PC-9 (cell line): ENCODE measurements around the gene HCFC1R1. TPM values are rescaled to one million over a fixed set of nuclear protein-coding genes. Genes with fewer than 3 reads are reported as not detected.

ENCODE experiments used
- BruUV-seq: library from RNA; stranded (reverse); fragments of 400-500 nt; replicated peaks from 2 replicates; lab custom pipeline; 2021; lab: Mats Ljungman, UMichigan
- CTCF ChIA-PET: fragments of 300-600 bp; sonication (Branson Sonifier 250); formaldehyde crosslinking; loops from one replicate; lab custom pipeline; 2022; ENCODE audit warnings: antibody characterized with exemption; lab: Charles Lee
- POLR2A ChIA-PET: fragments of 300-600 bp; sonication (Branson Sonifier 250); formaldehyde crosslinking; loops from one replicate; lab custom pipeline; 2022; ENCODE audit warnings: antibody characterized with exemption; ENCODE audit not compliant: unreplicated experiment; lab: Charles Lee
- DNase-seq, 2 experiments: peaks; one replicate each; pipeline versions ENCODE4 v3.0.0 to v3.0.0-alpha.2; 2015 to 2022; ENCODE audit warnings: mixed read lengths in 1 of 2
- H2AFZ ChIP-seq: fragments of 200-600 bp; sonication (generic); 2 replicates; pipeline ENCODE4 v1.8.1; 2017; ENCODE audit warnings: antibody characterized with exemption
- H3F3A ChIP-seq: fragments of 200-600 bp; sonication (generic); 2 replicates; pipeline ENCODE4 v1.8.1; 2017; ENCODE audit warnings: antibody characterized with exemption, mild to moderate bottlenecking, low read depth; ENCODE audit not compliant: insufficient read depth
- H3K27ac ChIP-seq: fragments of 200-600 bp; sonication (generic); 2 replicates; pipeline ENCODE4 v1.6.1; 2016; ENCODE audit warnings: mixed run types
- H3K27me3 ChIP-seq: fragments of 200-600 bp; sonication (generic); 2 replicates; pipeline ENCODE4 v1.6.1; 2016; ENCODE audit warnings: low read depth, mixed run types; ENCODE audit not compliant: insufficient read depth
- H3K36me3 ChIP-seq: fragments of 200-600 bp; sonication (generic); 2 replicates; pipeline ENCODE4 v1.6.1; 2016; ENCODE audit warnings: low read depth, mixed run types
- H3K4me1 ChIP-seq: fragments of 200-600 bp; sonication (generic); replicated peaks from 2 replicates; pipeline ENCODE4 v1.6.1; 2016; ENCODE audit warnings: mixed run types; ENCODE audit not compliant: insufficient read depth
- H3K4me2 ChIP-seq: fragments of 200-600 bp; sonication (generic); 2 replicates; pipeline ENCODE4 v1.6.1; 2017; ENCODE audit warnings: mixed run types
- H3K4me3 ChIP-seq: fragments of 200-600 bp; sonication (generic); 2 replicates; pipeline ENCODE4 v1.6.1; 2016; ENCODE audit warnings: mixed run types
- H3K79me2 ChIP-seq: fragments of 200-600 bp; sonication (generic); 2 replicates; pipeline ENCODE4 v1.6.1; 2017; ENCODE audit warnings: low read depth, mixed run types
- H3K9me2 ChIP-seq: fragments of 200-600 bp; sonication (generic); 2 replicates; pipeline ENCODE4 v1.8.1; 2017; ENCODE audit warnings: mild to moderate bottlenecking; ENCODE audit not compliant: insufficient read depth
- H3K9me3 ChIP-seq: fragments of 200-600 bp; sonication (generic); 2 replicates; pipeline ENCODE4 v1.8.1; 2016; ENCODE audit warnings: low read depth; ENCODE audit not compliant: insufficient read depth
- H4K20me1 ChIP-seq: fragments of 200-600 bp; sonication (generic); 2 replicates; pipeline ENCODE4 v1.8.1; 2017; ENCODE audit not compliant: insufficient read depth
- EZH2 ChIP-seq: fragments of 200-600 bp; sonication (generic); IDR thresholded peaks from 2 replicates; pipeline ENCODE4 v1.8.0; 2017; ENCODE audit warnings: antibody characterized with exemption, low read depth
- intact Hi-C: fragments of 100-400 bp; cut with micrococcal nuclease; formaldehyde crosslinking; loops from one replicate; pipeline ENCODE4 v1.10.0; 2022; ENCODE audit not compliant: unreplicated experiment
- total RNA-seq: library from RNA; stranded (reverse); gene quantifications from 2 replicates; pipeline ENCODE4 v1.2.3, GENCODE V29; 2021
- TF ChIP-seq, protein P1 (sequence below): fragments of 200-600 bp; sonication (generic); conservative IDR thresholded peaks from 2 replicates; pipeline ENCODE4 v1.6.1; 2017; ENCODE audit warnings: mixed run types, antibody characterized with exemption, mild to moderate bottlenecking, moderate library complexity

Gene HCFC1R1
- total RNA-seq, 1 experiment from 2014 or later: 118 TPM

DNA sequence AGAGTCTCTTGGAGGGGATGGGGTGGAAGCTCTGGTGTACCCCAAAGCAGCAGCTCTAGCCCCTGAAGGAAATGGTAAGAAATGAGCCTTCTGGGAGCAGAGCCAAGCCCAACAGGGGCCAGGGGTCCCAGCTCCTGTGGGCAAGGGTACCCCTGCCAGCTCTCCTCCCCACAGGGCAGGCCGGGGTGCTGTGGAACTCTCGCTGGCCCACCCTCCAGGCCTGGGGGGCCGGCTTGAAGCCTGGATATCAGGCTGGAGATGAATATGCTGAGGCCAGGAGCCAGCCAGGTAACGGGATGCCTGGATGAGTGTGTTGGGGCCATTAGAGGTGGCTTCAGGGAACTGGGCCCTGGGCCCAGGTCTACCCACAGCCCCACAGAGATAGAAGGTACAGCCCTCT is 23.2 kb downstream of the HCFC1R1 start:
- Histone ChIP-seq H3K79me2 (0 out of 2 replicates have a peak, but pooled peaks cover under 1% of the 10 kb centered on the region), H2AFZ (no peak overlapping the region), H3F3A (peaks cover 9% of the 10 kb centered on the region; the same call in 1 of the 2 replicates), H3K9me3 (no peaks in the 10 kb centered on the region), H3K4me2 (no peak overlapping the region), H4K20me1 (no peaks in the 10 kb centered on the region), H3K9me2 (no peaks in the 10 kb centered on the region), H3K4me1 (peaks cover 6% of the 10 kb centered on the region), H3K36me3 (no peaks in the 10 kb centered on the region), H3K27ac (no peak overlapping the region), H3K27me3 (no peaks in the 10 kb centered on the region), H3K4me3 (no peak overlapping the region)
- CTCF ChIA-PET: no interaction called here
- BruUV-seq: no TSS peak
- POLR2A ChIA-PET: no interaction called here
- DNase-seq: no peak
- no peak for TF ChIP-seq EZH2
- TF ChIP-seq, protein P1, sequence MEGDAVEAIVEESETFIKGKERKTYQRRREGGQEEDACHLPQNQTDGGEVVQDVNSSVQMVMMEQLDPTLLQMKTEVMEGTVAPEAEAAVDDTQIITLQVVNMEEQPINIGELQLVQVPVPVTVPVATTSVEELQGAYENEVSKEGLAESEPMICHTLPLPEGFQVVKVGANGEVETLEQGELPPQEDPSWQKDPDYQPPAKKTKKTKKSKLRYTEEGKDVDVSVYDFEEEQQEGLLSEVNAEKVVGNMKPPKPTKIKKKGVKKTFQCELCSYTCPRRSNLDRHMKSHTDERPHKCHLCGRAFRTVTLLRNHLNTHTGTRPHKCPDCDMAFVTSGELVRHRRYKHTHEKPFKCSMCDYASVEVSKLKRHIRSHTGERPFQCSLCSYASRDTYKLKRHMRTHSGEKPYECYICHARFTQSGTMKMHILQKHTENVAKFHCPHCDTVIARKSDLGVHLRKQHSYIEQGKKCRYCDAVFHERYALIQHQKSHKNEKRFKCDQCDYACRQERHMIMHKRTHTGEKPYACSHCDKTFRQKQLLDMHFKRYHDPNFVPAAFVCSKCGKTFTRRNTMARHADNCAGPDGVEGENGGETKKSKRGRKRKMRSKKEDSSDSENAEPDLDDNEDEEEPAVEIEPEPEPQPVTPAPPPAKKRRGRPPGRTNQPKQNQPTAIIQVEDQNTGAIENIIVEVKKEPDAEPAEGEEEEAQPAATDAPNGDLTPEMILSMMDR: no peak
- intact Hi-C loops: no loop called here

DNA sequence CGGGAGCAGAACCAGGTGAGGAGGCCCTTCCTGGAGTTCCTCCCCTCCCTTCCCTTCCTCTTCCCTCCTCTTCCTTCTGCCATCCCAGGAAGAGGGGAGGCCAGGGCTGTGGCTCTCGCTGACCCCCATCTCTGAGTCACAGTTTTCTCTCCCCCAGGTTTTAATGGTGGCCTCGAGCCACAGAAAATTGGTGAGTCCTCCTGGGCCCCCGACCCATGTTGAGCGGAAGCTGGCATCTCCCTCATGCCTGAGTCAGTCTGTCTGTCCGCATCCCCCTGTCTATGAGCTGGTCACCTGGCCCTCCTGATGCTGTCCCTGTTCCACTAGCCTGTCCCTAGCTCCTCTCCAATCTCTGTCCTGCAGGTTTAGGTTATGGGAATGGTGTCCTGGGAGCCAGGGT is 23.8 kb downstream of the HCFC1R1 start:
- H3K4me2 ChIP-seq: no peak overlapping the region
- no peak for DNase-seq
- CTCF ChIA-PET: no interaction called here
- H3K9me3 ChIP-seq: no peaks in the 10 kb centered on the region
- BruUV-seq: no TSS peak
- no peaks in the 10 kb centered on the region for H3K27me3 ChIP-seq
- no peaks in the 10 kb centered on the region for H4K20me1 ChIP-seq
- H3K27ac ChIP-seq: no peak overlapping the region
- H2AFZ ChIP-seq: no peak overlapping the region
- no peaks in the 10 kb centered on the region for H3K79me2 ChIP-seq
- no peak for TF ChIP-seq EZH2
- TF ChIP-seq, protein P1: no peak
- intact Hi-C loops: no loop called here
- POLR2A ChIA-PET: no interaction called here
- no peaks in the 10 kb centered on the region for H3K36me3 ChIP-seq
- peaks cover 6% of the 10 kb centered on the region; the same call in 1 of the 2 replicates for H3K4me1 ChIP-seq
- H3K9me2 ChIP-seq: no peaks in the 10 kb centered on the region
- H3K4me3 ChIP-seq: no peak overlapping the region
- H3F3A ChIP-seq: peaks cover 3% of the 10 kb centered on the region; the same call in 1 of the 2 replicates

DNA sequence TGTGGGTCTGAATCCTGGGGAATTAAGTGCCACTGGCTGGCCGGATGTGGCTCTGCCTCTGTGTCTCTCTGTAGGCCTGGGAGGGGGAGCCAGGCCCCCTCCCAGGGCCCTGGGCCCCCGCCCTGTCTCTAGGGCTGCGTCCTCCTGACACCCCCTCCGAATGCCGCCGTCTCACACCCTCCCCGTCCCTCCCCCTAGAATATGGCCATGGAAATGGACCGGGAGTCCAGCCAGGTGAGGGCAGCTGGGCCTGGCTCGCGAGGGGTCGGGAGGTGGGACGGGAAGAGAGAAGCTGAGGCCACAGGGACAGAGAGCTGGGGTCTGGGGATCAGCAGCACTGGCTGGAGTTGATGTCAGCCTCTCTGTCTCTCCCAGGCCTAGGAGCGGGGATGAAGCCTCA is 27.4 kb downstream of the HCFC1R1 start:
- DNase-seq: no peak
- H3K79me2 ChIP-seq: no peaks in the 10 kb centered on the region
- CTCF ChIA-PET: no interaction called here
- POLR2A ChIA-PET: interaction anchor here (0.7 kb wide), 1 partner anchor 25 kb away, joined by 7 read pairs; no protein-coding TSS in a partner anchor
- H3K4me3 ChIP-seq: no peak overlapping the region
- intact Hi-C loops: no loop called here
- TF ChIP-seq EZH2: no peak
- TF ChIP-seq, protein P1: no peak
- BruUV-seq: no TSS peak
- H3K27ac ChIP-seq: no peak overlapping the region
- no peaks in the 10 kb centered on the region for H3K9me3 ChIP-seq
- no peaks in the 10 kb centered on the region for H3K9me2 ChIP-seq
- no peaks in the 10 kb centered on the region; the same call in 1 of the 2 replicates for H3F3A ChIP-seq
- H2AFZ ChIP-seq: no peak overlapping the region
- H3K36me3 ChIP-seq: no peaks in the 10 kb centered on the region
- H3K27me3 ChIP-seq: no peaks in the 10 kb centered on the region
- H4K20me1 ChIP-seq: no peaks in the 10 kb centered on the region
- peaks cover 15% of the 10 kb centered on the region for H3K4me1 ChIP-seq
- no peak overlapping the region; the same call in 1 of the 2 replicates for H3K4me2 ChIP-seq
